Gastroesophageal sphincter (tissue), 4 donors: ENCODE data around the gene GABRG3. TPM values are rescaled to one million over a fixed set of nuclear protein-coding genes. Genes with fewer than 3 reads are reported as not detected.

ENCODE experiments used
- ATAC-seq: fragments of 150-250 bp; one replicate; pipeline ENCODE4 v1.9.1; 2016; ENCODE audit warnings: mild to moderate bottlenecking, moderate library complexity
- H3K27ac ChIP-seq, 4 donors: fragments of 200-600 bp; sonication (generic) in 3 of 4; 1 replicate in 3 of 4; 2 replicates in 1 of 4; pipeline ENCODE4 v1.5.1; 2016 to 2019
- H3K27me3 ChIP-seq: fragments of 200-600 bp; sonication (generic); one replicate; pipeline ENCODE4 v1.5.1; 2019
- H3K36me3 ChIP-seq, 2 donors: fragments of 200-600 bp; sonication (generic); one replicate each; pipeline ENCODE4 v1.5.1; 2019; ENCODE audit warnings: control low read depth in 1 of 2
- H3K4me1 ChIP-seq, 3 donors: fragments of 200-600 bp; sonication (generic); 1 replicate in 2 of 3; 2 replicates in 1 of 3; pipeline ENCODE4 v1.5.1; 2016 to 2019; ENCODE audit warnings: control low read depth in 2 of 3
- H3K4me3 ChIP-seq, 2 donors: fragments of 200-600 bp; sonication (generic); one replicate each; pipeline ENCODE4 v1.5.1; 2019; ENCODE audit warnings: mild to moderate bottlenecking in 1 of 2, moderate library complexity in 1 of 2
- H3K9me3 ChIP-seq, 3 donors: fragments of 200-600 bp; sonication (generic); one replicate each; pipeline ENCODE4 v1.5.1; 2017 to 2019; ENCODE audit warnings: control low read depth in 2 of 3
- EP300 ChIP-seq: sonication (generic); formaldehyde crosslinking; IDR thresholded peaks from one replicate; pipeline ENCODE4 v1.6.1; 2017; ENCODE audit warnings: antibody characterized with exemption, mild to moderate bottlenecking
- POLR2A ChIP-seq, 2 donors: fragments of 450-650 bp; IDR thresholded peaks; one replicate each; pipeline ENCODE4 v1.6.1; 2017; ENCODE audit warnings: antibody characterized with exemption in 2 of 2, mild to moderate bottlenecking in 2 of 2, moderate library complexity in 1 of 2
- POLR2AphosphoS5 ChIP-seq: sonication (generic); formaldehyde crosslinking; IDR thresholded peaks from one replicate; pipeline ENCODE4 v1.6.1; 2017; ENCODE audit warnings: antibody characterized with exemption
- WGBS, 2 donors: methylation state at CpG; one replicate each; pipeline ENCODE4 v1.1.5; 2018; ENCODE audit warnings: low coverage in 1 of 2; 5-methylcytosine and 5-hydroxymethylcytosine counted together
- total RNA-seq, 4 donors: library from RNA; depleted of rRNA; stranded (reverse); fragments of >200 nt; gene quantifications; one replicate each; pipeline ENCODE4 v1.1.0, GENCODE V29; 2016
- TF ChIP-seq, protein P1 (sequence below), 4 experiments: fragments of 200-600 bp in 2 of 4; fragments of 450-650 bp in 2 of 4; sonication (generic) in 1 of 4; IDR thresholded peaks; one replicate each; pipeline ENCODE4 v1.5.1; 2017 to 2019; ENCODE audit warnings: antibody characterized with exemption in 4 of 4, mild to moderate bottlenecking in 2 of 4, moderate library complexity in 2 of 4

Gene GABRG3
- total RNA-seq, 4 donors from 2014 or later, result under 0.01 to 0.04 TPM; not detected in 2

- H3K36me3 ChIP-seq, result no peaks in the 10 kb centered on the region
- no peaks in the 10 kb centered on the region for H3K9me3 ChIP-seq
- 11 to 28% methylated on average over 8 of the region's 8 CpGs for WGBS, 2 donors
- H3K27ac ChIP-seq, result no peak overlapping the region
- H3K4me1 ChIP-seq, result no peaks in the 10 kb centered on the region
- H3K4me3 ChIP-seq, result no peak overlapping the region
- no peak for ATAC-seq
- TF ChIP-seq POLR2A (IDR thresholded peaks at IDR 0.05) (no peak), EP300 (no peak), POLR2AphosphoS5 (no peak)
- TF ChIP-seq, protein P1, sequence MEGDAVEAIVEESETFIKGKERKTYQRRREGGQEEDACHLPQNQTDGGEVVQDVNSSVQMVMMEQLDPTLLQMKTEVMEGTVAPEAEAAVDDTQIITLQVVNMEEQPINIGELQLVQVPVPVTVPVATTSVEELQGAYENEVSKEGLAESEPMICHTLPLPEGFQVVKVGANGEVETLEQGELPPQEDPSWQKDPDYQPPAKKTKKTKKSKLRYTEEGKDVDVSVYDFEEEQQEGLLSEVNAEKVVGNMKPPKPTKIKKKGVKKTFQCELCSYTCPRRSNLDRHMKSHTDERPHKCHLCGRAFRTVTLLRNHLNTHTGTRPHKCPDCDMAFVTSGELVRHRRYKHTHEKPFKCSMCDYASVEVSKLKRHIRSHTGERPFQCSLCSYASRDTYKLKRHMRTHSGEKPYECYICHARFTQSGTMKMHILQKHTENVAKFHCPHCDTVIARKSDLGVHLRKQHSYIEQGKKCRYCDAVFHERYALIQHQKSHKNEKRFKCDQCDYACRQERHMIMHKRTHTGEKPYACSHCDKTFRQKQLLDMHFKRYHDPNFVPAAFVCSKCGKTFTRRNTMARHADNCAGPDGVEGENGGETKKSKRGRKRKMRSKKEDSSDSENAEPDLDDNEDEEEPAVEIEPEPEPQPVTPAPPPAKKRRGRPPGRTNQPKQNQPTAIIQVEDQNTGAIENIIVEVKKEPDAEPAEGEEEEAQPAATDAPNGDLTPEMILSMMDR (IDR thresholded peaks at IDR 0.05), result no peak
- H3K27me3 ChIP-seq, result no peaks in the 10 kb centered on the region
Observed at GRCh38 chr15:27382361-27383025, 411.5 kb downstream of the GABRG3 start.

GRCh38 chr15:27383726-27384125 is 412.7 kb downstream of the GABRG3 start:
- H3K36me3 ChIP-seq, result no peaks in the 10 kb centered on the region
- H3K27me3 ChIP-seq, result no peaks in the 10 kb centered on the region
- no peak overlapping the region for H3K27ac ChIP-seq
- no peaks in the 10 kb centered on the region for H3K9me3 ChIP-seq
- WGBS, 2 donors, result 40 to 49% methylated on average over 4 of the region's 4 CpGs
- TF ChIP-seq EP300, result no peak
- no peak for TF ChIP-seq POLR2AphosphoS5
- no peak for TF ChIP-seq POLR2A (IDR thresholded peaks at IDR 0.05)
- TF ChIP-seq, protein P1 (IDR thresholded peaks at IDR 0.05), result no peak
- no peaks in the 10 kb centered on the region for H3K4me1 ChIP-seq
- ATAC-seq, result no peak
- H3K4me3 ChIP-seq, result no peak overlapping the region

DNA sequence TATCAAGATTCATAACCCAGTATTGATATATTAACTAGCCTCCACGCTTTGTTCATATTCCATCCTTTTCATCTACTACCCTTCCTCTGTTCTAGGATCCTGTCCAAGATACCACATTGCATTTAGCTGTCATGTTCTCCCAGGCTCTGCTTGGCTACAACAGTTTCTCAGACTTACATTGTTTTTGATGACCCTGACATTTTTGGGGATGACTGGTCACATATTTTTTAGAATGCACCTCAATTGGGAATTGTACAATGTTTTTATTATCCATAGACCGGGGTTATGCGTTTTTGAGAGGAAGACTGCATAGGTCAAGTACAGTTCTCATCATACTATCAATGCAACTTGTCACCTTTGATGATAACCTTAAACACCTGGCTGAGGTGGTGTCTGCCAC is 421.2 kb downstream of the GABRG3 start:
- ATAC-seq, result no peak
- Histone ChIP-seq H3K27me3 (no peaks in the 10 kb centered on the region), H3K9me3 (no peaks in the 10 kb centered on the region), H3K4me1 (no peaks in the 10 kb centered on the region), H3K36me3 (no peaks in the 10 kb centered on the region), H3K4me3 (no peak overlapping the region), H3K27ac (no peak overlapping the region)
- TF ChIP-seq POLR2A (IDR thresholded peaks at IDR 0.05) (no peak), EP300 (no peak), POLR2AphosphoS5 (no peak)
- TF ChIP-seq, protein P1 (IDR thresholded peaks at IDR 0.05), result no peak
- 51 to 83% methylated on average over 3 of the region's 3 CpGs for WGBS, 2 donors

DNA sequence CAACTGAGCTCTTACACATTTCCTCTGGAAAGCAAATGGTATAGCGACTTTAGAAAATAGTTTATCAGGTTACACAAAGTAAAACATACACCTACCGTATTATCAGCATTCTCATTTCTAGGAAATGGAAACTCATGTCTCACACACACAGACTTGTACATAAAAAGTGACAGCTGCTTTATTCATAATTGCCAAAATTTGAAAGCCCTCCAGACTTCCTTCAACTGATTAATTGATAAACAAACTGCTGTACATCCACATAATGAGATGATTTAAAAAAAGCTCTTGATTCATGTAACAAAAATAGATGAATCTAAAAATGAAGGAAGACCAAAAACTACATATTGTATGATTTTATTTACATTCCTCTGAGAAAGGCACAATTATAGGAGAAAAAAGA is 425.5 kb downstream of the GABRG3 start:
- Histone ChIP-seq H3K36me3 (no peaks in the 10 kb centered on the region), H3K4me1 (no peaks in the 10 kb centered on the region), H3K27ac (no peak overlapping the region), H3K27me3 (no peaks in the 10 kb centered on the region), H3K4me3 (no peak overlapping the region), H3K9me3 (no peaks in the 10 kb centered on the region)
- WGBS, 2 donors, result 30 to 54% methylated on average over 2 of the region's 2 CpGs
- no peak for ATAC-seq
- no peak for TF ChIP-seq EP300
- no peak for TF ChIP-seq POLR2AphosphoS5
- no peak for TF ChIP-seq POLR2A (IDR thresholded peaks at IDR 0.05)
- TF ChIP-seq, protein P1 (IDR thresholded peaks at IDR 0.05), result no peak

DNA sequence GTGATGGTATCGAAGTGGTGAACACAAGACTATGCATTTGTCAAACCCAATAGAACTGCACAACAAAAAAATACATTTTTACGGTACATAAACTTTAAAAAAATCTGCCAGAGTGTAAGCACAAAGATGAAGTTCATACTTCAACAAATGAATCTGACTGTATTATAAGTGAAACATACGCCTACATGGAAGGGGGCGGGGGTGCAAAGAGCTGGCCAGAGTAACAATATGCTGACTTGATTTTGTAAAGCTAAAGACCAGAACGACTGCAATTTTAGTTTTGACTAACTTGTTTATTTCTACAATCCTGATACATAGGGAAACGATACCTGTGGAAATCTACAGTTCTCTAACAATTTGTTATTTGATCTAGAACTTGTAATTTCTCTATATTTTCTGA is 426.0 kb downstream of the GABRG3 start:
- Histone ChIP-seq H3K4me1 (no peaks in the 10 kb centered on the region), H3K27me3 (no peaks in the 10 kb centered on the region), H3K36me3 (no peaks in the 10 kb centered on the region), H3K4me3 (no peak overlapping the region), H3K27ac (no peak overlapping the region), H3K9me3 (no peaks in the 10 kb centered on the region)
- WGBS, 2 donors, result 66 to 81% methylated on average over 6 of the region's 6 CpGs
- no peak for ATAC-seq
- TF ChIP-seq, protein P1 (IDR thresholded peaks at IDR 0.05), result no peak
- TF ChIP-seq POLR2AphosphoS5 (no peak), EP300 (no peak)
